Islet precursor cell (in vitro differentiated cells): ENCODE results near the gene IFNA6.
"Not testable (repeated sequence)": the region's sequence is repeated elsewhere in the genome, so short reads cannot be mapped to it uniquely, and the experiment has no call there.

Experiments
- DNase-seq: peaks from one replicate; pipeline ENCODE4 v3.0.0-alpha.2; 2018

The IFNA6 gene

DNA sequence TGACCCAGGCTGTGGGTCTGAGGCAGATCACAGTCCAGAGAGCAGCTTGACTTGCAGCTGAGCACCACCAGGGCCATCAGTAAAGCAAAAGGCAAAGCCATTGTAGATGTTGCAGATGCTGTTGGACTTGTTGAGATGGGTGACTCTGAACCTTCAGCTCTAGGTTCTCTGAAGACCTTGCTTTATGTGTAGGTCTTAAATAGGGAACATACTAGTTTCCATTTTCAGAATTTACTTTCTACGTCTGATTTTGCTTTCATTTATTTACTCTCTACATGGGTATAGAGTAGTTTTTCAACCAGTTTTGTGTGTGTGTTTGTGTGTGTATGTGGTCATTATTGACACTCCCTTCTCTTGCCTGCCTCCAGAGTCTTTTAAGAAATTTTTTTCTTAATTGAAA lies at the start of gene IFNA6:
IFNA6 (minus strand) TSS at position 101 of the 400 bp plus-strand sequence; CDS start at position 101, 0 bp downstream.
- DNase-seq: no peak

- no peak for DNase-seq
Observed at GRCh38 chr9:21399956-21400355, 49.3 kb upstream of the IFNA6 start.

- no peak for DNase-seq
Observed at GRCh38 chr9:21398955-21399489, 48.3 kb upstream of the IFNA6 start.

- DNase-seq: peak; percentile 82
Observed at GRCh38 chr9:21395778-21396717, 45.4 kb upstream of the IFNA6 start.

GRCh38 chr9:21392270-21392669 lies 41.6 kb upstream of the IFNA6 start:
- DNase-seq: peak; percentile 68

DNA sequence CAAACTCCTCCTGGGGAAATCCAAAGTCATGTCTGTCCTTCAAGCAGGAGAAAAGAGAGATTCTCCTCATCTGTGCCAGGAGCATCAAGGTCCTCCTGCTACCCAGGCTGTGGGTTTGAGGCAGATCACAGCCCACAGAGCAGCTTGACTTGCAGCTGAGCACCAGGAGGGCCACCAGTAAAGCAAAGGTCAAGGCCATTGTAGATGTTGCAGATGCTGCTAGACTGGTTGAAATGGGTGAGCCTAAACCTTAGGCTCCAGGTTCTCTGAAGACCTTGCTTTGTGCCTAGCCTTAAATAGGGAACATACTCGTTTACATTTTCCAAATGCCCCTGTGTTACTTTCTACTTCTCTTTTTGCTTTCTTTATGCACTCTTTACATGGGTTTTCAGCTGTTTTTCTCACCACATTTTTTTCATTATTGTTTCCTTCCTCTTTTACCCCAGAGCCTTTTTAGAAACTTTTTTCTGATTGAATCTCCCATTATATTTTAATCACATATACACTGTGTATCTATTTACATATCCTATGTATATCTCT lies 34.5 kb upstream of the IFNA6 start, which contains the start of gene IFNA2:
IFNA2 (minus strand) TSS at position 268 of the 540 bp plus-strand sequence; CDS start at position 199, 69 bp downstream.
- DNase-seq: no peak

DNA sequence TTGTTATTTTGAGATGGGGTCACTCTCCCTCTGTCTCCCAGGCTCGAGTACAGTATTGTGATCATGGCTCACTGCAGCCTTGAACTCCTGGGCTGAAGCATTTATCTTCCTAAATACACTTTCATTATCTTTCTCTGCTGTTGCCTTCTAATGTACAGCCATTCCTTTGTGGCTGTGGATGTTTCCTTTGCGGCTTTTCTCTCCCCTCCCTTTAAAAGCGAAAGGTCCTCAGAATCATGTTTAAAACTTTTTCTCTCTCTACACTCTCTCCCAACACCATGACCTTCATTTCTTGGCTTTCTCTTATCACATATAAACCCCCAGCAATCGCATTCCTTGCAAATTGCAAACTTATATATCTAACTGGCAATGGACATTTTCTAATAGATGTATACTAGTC lies 32.9 kb upstream of the IFNA6 start:
- DNase-seq: no peak

DNA sequence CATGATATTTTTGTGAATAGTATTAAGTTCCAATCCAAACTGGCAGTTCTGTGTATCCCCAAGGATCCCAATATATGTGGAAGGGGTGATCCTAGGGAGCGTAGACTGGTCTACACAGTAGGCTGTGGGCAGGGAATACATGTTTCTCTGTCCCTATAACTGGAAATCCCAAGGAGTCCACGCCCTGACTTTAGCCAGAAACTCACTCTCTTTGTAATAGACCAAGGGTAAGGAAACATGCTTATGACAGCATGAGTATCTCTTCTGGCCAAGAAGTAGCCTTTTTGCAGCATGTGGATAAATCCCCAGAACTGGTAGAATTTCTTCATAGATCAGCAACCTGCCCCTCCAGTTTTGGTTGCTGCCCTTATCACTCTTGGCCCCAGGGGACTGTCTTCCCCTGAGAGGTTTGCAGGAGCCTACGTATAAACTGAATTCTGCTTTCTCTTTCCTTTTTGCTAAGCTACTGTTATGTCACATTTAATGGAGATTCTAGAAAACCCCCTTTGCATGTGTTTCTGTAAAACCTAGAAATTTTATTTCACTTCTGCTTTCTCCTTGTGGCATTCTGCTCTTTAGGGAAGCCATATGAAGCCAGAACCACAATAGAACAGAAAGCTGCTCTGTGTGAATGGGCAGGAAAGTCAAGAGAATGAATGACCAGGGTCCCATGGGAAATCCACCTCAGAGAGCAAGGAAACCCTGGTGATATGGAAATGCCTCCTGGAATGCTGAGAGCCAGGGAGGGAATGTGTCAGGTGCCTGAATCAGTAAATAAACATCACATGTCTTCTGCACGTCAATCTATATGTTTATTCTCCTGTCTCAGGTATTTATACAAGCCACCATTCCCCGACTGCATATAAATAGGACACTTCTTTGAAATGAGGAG lies 31.0 kb upstream of the IFNA6 start:
- DNase-seq: peak; percentile 55

- not testable (repeated sequence) for DNase-seq
Observed at GRCh38 chr9:21371467-21371866, 20.8 kb upstream of the IFNA6 start.

DNA sequence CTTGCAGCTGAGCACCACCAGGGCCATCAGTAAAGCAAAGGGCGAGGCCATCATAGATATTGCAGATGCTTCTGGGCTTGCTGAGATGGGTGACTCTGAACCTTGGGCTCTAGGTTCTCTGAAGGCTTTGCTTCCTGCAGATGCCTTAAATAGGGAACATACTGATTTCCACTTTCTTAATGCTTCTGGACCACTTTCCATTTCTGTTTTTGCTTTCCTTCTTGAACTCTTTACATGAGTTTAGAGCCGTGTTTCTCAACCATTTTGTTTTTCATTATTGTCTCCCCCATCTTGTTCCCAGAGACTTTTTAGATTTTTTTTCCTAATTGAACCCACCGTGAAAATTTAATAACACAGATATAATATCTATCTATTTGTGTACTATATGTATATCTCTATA lies 17.3 kb upstream of the IFNA6 start, which contains the start of gene IFNA13:
IFNA13 (minus strand) TSS at position 101 of the 400 bp plus-strand sequence; CDS start at position 54, 47 bp downstream.
- DNase-seq: no peak

GRCh38 chr9:21367169-21367568 lies 16.5 kb upstream of the IFNA6 start:
- not testable (repeated sequence) for DNase-seq

DNA sequence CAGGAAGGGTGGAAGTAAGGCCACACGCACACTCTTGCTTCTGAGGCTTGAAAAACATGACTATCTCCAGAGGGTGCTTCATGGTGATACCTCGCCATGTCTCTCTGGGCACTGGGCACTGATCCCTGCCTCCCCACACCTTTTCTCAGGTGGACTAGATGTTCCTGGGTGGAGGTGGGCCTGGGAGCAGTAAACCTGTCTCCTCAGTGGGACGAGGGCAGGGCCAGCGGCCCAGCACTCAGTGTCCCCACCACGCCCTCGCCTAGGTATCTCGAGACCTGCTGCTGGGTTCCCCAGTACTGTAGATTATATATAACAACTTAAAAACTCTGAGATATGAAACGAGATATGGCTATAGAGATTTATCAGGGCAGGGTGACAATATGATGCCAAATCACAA lies 11.6 kb upstream of the IFNA6 start:
- no peak for DNase-seq

DNA sequence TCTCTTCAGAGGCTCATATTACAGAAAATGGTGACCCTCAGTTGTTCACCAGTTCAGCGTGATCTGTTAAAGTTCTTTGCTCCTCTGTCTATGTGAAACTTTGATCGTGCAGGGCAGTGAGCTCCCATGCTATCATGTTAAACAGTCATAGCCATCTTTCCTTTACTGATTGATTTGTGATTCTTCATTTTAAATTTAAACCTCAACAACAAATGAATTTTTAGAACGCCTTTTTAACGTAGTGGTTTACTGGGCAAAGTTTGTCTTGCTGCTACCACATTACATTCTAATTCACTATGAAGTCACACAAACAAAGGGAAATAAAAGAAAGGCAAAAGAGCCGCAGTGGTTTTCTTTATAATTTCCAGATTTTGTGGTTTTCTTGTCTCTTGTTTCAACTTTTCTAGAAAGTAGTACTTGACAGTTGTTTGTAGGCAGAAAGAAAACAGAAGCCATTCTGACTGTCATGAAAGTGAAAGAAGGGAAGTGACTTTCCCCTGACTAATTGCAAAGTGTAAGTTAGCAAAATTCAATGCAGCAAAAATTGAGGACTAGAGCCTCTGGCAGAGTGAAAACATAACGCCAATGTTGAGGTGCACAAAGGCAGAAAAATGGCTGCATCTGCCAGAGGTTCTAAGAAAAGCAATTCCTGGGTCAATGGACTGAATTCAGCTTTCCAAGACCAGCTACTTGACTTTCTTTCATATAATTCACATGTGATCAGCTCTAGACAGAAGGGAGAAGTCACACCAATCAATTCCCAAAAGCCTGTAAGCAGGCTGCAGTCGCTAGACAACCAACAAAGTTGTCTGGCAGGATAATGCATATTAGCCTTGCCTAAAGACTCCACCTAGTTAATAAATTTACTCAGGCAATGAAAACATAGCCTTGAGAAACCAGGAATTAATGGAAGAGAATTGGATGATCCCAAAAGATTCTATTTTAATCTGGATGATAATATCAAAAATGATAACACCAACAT lies 7.1 kb upstream of the IFNA6 start:
- DNase-seq: no peak

DNA sequence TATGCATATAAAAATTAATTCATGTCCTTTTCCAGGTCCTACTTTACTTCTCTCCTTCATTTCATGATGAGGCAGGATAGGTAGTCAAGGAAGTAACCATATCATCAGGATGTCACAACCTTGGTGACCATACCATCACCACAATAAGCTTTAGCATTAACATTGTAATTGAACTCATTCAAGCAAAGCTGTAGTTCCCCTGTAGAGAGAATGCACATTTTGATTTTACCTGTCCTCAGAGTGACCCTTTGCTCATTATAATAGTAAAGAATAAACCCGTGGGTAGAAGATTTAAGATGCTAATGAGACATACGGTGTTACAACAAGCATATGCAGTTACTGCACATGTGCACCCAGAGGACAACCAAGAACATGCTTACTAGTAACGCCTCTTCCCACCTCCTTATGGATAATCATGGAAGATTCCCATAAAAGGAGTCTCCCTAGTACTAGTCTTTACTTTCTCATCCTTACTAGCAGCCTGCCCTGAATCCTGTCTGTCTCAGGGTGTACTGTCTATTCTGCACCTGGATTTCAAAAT lies 2.2 kb downstream of the IFNA6 start:
- no peak for DNase-seq

GRCh38 chr9:21340735-21341134 lies 10.0 kb downstream of the IFNA6 start:
- no peak for DNase-seq

DNA sequence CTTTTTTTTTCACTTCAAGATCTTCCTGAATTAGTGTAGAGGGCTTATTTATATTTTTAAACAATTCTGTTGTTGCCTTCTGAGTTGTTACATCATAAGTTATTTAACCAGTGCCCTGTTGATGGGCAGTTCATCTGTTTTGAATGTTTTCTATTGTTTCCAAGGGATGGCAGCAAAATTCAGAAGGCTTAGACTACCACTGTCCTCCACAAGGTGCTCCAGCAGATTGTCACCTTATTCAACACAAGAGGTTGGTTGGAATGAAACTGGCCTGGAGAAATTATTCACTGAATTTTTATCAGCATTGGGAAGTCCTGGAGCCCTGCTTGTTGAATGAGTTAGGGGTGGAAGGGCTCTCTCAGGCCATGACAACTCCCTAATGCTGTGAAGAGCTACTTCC lies 14.2 kb downstream of the IFNA6 start:
- no peak for DNase-seq

- DNase-seq: peak; percentile 96
Observed at GRCh38 chr9:21334701-21335632, 15.7 kb downstream of the IFNA6 start, which contains the start of gene KLHL9. Gene KLHL9, minus strand, starts transcription at chr9:21335404. Its CDS starts 545 bp downstream, at chr9:21334859.

DNA sequence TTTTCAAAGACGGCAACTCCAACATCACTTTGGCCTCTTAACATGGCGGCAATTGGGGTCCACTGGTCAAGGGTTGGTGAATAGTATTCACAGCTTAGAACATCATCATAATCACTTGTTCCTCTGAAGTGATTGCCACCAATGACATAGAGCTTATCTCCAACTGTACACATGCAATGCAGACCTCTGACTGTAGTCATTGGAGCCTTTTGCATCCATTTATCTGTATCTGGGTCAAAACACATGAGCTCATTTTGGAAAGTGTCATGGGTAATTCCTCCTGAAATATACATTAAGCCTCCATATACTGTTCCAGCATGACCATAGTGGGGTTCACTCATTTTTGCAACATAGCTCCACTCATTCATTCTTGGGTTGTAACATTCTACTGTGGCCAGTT lies 17.5 kb downstream of the IFNA6 start:
- no peak for DNase-seq

- no peak for DNase-seq
Observed at GRCh38 chr9:21331676-21332402, 18.8 kb downstream of the IFNA6 start.
